ENCODE data around the gene ZNF837. TPM values are rescaled to one million over a fixed set of nuclear protein-coding genes. Genes with fewer than 3 reads are reported as not detected.

The ZNF837 gene
- total and polyA plus RNA-seq, 2 of the 13 experiments (the other 11 are each of a cell fraction or from before 2014, with no cell fraction given): 0.29 to 1.3 TPM

- peak; percentile 97 for TF ChIP-seq E2F1 (CRISPR knock-in tag; IDR thresholded peaks at IDR 0.05)
- TF ChIP-seq FOXC1 (CRISPR knock-in tag; IDR thresholded peaks at IDR 0.05; ENCODE audit: borderline replicate concordance): peak; percentile 87
- peak; percentile 31; the same call in 1 of the 2 replicates for TF ChIP-seq BHLHE40 (IDR thresholded peaks at IDR 0.05; ENCODE audit: low read length)
- TF ChIP-seq ZBTB10 (CRISPR knock-in tag; IDR thresholded peaks at IDR 0.05; ENCODE audit: borderline replicate concordance): 0 out of 2 replicates have a peak, but pooled peaks have one; percentile 20
- TF ChIP-seq, protein P1, sequence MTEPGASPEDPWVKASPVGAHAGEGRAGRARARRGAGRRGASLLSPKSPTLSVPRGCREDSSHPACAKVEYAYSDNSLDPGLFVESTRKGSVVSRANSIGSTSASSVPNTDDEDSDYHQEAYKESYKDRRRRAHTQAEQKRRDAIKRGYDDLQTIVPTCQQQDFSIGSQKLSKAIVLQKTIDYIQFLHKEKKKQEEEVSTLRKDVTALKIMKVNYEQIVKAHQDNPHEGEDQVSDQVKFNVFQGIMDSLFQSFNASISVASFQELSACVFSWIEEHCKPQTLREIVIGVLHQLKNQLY (CRISPR knock-in tag; IDR thresholded peaks at IDR 0.05): peak; percentile 35; the same call in 1 of the 2 replicates
- TF ChIP-seq ZNF737 (CRISPR knock-in tag; IDR thresholded peaks at IDR 0.05; ENCODE audit: borderline replicate concordance): no peak
- TF ChIP-seq PHF5A (CRISPR knock-in tag; IDR thresholded peaks at IDR 0.05; ENCODE audit: low read depth, unreplicated experiment): peak; percentile 84
- TF ChIP-seq NRL (CRISPR knock-in tag; IDR thresholded peaks at IDR 0.05; ENCODE audit: borderline replicate concordance): peak; percentile 91; the same call in 1 of the 2 replicates
- TF ChIP-seq ZKSCAN5 (CRISPR knock-in tag; IDR thresholded peaks at IDR 0.05): no peak
- TF ChIP-seq ZC3H13 (CRISPR knock-in tag; IDR thresholded peaks at IDR 0.05): peak; percentile 88
- TF ChIP-seq SNAI1 (CRISPR knock-in tag; IDR thresholded peaks at IDR 0.05; ENCODE audit: borderline replicate concordance): peak; percentile 94; the same call in 1 of the 2 replicates
- TF ChIP-seq ZNF598 (CRISPR knock-in tag; IDR thresholded peaks at IDR 0.05; ENCODE audit: borderline replicate concordance): peak; percentile 73; the same call in 1 of the 2 replicates
- no peak for TF ChIP-seq ZNF10 (CRISPR knock-in tag; IDR thresholded peaks at IDR 0.05; ENCODE audit: borderline replicate concordance, low read depth)
- TF ChIP-seq HNRNPLL (IDR thresholded peaks at IDR 0.05; ENCODE audit: low read depth, low read length, poor library complexity, severe bottlenecking): peak; percentile 99
- peak; percentile 95 for TF ChIP-seq ASH2L (IDR thresholded peaks at IDR 0.05; ENCODE audit: insufficient read length, low read depth, low read length)
- TF ChIP-seq ZSCAN30 (CRISPR knock-in tag; IDR thresholded peaks at IDR 0.05): peak; percentile 93; the same call in 1 of the 2 replicates
- TF ChIP-seq RBAK (CRISPR knock-in tag; IDR thresholded peaks at IDR 0.05): no peak
- peak; percentile 48; the same call in 1 of the 2 replicates for TF ChIP-seq GLI4 (CRISPR knock-in tag; IDR thresholded peaks at IDR 0.05; ENCODE audit: borderline replicate concordance)
- peak; percentile 89; the same call in 1 of the 2 replicates for TF ChIP-seq ZNF543 (CRISPR knock-in tag; IDR thresholded peaks at IDR 0.05)
- TF ChIP-seq ZNF773 (CRISPR knock-in tag; IDR thresholded peaks at IDR 0.05; ENCODE audit: borderline replicate concordance): peak; percentile 75; the same call in 1 of the 2 replicates
- peak; percentile 90 for TF ChIP-seq POGZ (CRISPR knock-in tag; IDR thresholded peaks at IDR 0.05)
- TF ChIP-seq LRRFIP1 (CRISPR knock-in tag; conservative IDR thresholded peaks at IDR 0.05): no peak
Observed at GRCh38 chr19:58380662-58381459, at the start of gene ZNF837 (continued).
